Measurements from ENCODE around the gene NDUFS1.
"Not testable (repeated sequence)": the region's sequence is repeated elsewhere in the genome, so short reads cannot be mapped to it uniquely, and the experiment has no call there.

Gene NDUFS1

DNA sequence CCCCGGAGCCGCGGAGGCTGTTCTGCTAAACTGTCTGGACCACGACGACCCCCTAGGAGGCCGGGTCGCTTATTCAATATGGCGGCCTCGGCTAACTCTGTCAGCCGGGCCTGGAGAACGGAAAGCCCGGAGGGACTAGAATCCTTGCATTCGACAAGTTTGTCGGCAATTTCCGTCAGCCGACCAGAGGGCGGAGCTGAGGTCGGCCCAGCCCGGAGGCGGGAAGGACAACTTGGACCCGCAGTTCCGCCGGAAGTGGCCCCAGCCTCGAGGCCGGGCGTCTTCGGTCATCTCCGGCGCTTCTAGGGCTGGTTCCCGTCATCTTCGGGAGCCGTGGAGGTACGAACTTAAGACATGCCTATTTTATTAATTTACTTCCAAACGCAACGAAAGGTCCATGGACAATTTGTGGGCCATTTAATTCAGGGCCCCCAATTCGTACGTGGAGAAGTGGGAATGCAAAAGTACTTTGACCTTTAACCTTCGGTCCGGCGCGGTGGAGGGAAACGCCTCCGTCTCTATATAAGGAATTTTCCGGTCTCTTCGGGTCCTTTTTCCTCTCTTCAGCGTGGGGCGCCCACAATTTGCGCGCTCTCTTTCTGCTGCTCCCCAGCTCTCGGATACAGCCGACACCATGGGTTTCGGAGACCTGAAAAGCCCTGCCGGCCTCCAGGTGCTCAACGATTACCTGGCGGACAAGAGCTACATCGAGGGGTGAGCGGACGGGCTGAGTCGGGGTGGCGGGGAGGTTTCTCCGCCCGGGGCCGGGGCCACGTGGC, at the start of gene NDUFS1, which contains the start of gene EEF1B2:
Gene NDUFS1 (minus strand): TSS at position 99 of the 779 bp plus-strand sequence. CDS start 5,766 bp downstream, outside the sequence.
Gene EEF1B2 (plus strand): TSS at position 550 of the 779 bp plus-strand sequence. CDS start 85 bp downstream, at position 635.
- DNase-seq = peak; percentile 99

DNA sequence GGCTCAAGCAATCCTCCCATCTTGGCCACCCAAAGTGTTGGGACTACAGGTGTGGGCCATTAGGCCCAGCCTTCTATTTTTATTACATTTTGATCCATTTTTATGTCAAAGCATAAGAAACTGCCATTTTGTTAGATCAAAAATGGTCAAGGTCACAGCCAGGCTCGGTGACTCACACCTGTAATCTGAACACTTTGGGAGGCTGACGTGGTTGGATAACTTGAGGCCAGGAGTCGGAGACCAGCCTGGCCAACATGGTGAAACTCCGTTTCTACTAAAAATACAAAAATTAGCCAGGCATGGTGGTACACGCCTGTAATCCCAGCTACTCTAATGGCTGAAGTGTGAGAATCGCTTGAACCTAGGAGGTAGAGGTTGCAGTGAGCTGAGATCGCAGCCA, 49.7 kb upstream of the NDUFS1 start:
- DNase-seq = no peak

DNA sequence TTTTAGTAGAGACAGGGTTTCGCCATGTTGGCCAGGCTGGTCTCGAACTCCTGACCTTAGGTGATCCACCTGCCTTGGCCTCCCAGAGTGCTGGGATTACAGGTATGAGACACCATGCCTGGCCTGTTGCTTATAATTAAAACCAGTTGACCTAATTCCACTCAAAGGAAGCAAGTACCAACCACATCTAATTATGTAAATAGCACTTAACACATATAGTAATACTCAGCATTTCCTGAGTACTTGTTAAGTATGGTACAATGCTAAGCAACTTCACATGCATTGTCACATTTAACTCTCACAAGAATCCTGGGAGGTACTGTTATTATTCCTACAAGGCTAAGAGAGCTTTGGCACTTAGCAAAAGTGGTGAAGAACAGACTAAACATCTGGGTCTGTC, 48.1 kb upstream of the NDUFS1 start:
- DNase-seq = not testable (repeated sequence)

DNA sequence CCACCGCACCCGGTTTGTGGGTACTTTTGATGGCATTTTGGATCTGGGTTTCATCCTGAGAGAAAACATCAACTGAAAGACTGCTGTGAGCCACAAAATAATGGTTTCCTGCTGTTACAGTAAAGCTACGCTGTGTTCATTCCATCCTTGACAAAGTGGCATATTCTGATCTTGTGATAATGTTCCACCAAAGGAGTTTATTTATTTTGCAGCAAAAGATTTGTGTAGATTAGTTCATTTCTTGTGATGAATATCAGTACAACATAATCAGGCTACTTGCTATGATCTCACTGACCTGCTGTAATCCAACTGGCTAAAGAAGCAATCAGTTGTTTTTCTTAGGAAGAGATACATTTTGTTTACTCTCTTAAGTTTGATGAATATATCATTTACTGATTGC, 45.5 kb upstream of the NDUFS1 start:
- no peak for DNase-seq

DNA sequence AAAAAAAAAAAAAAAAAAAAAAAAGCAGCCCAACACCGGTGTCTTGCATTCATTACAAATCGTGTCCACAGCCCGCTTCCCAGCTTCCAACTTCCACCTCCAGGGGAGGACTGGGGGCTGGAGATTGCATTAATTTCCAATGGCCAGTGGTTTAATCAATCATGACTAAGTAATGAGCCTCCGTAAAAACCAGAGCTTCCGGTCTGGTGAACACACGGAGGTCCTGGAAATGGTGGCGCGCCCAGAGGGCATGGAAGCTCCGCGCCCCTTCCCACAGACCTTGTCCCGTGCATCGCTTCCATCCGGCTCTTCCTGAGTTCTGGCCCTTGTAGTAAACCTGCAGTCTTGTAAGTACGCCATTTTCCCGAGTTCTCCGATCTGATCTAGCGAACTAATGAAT, 44.1 kb upstream of the NDUFS1 start:
- no peak for DNase-seq

DNA sequence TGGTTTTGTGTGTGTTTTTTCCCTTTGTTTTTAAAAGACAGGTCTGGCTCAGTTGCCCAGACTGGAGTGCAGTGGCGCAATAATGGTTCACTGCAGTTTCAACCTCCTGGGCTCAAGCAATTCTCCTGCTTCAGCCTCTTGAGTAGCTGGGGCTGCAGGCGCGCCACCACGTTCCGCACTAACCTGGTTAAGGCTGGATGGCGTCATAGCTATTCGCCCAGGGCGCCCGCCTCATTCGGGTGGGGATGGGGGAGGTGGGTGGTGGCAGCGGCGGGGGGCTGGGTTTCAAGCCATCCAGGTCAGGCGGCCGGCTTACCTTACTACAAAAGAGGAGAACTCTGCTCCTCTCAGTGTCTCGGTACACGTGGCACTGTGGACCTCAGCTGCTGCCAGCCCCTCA, 43.2 kb upstream of the NDUFS1 start:
- no peak for DNase-seq

DNA sequence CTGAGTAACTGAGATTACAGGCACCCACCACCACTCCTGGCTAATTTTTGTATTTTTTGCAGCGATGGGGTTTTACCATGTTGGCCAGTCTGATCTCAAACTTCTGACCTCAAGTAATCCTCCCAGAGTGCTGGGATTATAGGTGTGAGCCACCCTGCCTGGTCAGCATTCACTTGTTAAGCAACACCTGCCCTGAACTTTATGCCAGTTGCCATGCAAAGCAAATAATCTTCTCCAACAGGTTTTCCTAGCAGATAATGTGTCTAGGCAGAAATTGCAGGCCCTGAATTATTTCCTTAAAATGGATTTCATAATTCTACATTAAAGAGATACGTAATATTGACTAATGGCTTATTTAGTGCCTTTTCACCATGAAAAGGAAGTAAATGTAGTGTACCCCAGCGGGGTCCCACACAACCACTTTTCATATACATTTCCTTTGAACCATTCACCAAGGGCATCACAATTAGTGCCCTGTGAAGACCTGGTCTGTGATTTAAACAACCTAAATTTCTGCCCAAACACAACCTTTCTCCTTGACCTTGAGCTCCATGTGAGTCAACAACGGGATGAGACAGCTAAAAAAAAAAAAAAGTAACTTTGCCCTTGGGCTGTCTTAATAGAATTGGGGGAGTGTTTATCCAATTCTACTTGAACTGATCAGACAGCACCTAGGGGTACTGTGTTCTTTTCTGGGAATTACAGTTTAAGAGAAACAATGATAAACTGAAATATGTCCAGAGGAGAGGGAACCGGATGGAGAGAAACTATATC, 42.0 kb upstream of the NDUFS1 start:
- DNase-seq = no peak

DNA sequence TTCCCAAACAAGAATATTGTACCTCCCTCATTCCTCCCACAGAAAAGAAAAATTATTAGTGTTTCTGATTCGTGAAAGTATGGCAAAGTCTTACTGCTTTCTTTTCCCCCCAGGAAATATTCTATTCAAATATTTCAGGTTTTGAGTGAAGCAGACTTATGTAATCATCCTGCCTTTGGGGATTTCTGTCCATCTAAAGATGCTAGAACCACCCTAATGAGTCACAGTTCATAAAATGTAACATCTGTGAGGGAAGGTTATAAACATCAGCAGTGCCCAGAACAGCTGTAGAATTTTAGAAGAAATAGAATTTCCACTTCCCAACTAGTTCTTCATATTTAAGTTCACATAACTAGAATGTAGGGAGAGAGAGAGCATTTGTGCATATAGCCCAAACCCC, 39.4 kb upstream of the NDUFS1 start:
- no peak for DNase-seq

DNA sequence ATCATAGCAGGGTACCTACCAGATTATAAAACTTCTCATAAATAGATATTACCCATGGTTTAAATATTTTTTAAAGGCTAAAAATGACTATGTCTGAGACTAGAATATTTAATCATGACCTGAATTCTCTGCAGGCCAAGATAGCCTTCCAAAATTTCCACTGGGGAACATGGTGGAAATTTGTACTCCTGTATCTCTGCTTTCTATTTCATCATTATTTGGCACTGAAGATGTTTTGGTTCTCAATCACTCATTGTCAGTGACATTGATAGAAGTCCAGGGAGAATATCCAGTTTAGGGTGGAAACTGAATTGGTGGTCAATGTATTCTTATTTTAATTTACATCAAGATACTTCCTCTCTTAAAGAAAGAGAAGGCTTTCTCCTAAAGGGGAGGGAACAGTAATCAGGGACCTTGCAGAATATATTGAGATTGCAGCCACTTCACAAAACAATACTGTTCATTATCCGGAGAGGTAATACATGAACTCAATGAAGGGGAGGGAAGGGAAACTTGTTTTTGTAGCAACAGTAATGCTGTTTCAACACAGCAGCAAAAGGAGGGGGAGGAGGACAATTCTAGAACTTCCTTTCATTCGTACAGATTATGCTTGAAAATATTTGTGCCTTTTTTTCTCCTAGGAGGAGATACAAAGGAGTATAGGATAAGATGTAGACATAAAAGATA, 34.6 kb upstream of the NDUFS1 start:
- no peak for DNase-seq

DNA sequence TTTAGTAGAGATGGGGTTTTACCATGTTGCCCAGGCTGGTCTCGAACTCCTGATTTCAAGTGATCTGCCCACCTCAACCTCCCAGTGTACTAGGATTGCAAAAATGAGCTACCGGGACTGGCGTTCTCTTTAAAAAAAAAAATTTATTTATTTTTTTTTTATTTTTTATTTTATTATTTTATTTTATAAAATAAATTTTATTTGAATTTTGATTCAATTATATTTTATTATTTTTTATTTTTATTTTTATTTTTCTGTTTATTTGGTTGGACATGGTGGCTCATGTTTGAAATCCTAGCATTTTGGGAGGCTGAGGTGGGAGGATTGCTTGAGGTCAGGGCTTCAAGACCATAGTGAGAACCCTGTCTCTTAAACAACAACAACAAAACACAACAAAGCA, 32.9 kb upstream of the NDUFS1 start:
- DNase-seq = no peak

DNA sequence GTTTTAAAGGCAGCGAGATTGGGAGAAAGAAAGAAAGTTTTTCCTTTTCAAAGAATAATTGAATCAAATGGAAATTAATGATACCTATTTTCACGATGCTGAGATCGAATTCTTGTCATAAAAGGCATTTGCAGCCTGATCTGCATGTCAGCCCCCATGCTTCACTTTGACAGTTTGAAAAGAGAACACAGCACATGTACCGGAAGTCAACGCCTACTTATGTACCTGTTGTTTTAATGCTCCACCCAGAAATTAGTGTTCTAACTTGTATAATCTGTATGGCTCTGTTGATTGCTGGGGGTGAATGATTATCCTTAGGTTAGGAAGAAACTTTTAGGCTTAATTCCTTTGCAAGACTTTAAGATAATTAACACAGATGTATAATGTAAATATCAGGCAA, 31.4 kb upstream of the NDUFS1 start:
- DNase-seq = no peak

DNA sequence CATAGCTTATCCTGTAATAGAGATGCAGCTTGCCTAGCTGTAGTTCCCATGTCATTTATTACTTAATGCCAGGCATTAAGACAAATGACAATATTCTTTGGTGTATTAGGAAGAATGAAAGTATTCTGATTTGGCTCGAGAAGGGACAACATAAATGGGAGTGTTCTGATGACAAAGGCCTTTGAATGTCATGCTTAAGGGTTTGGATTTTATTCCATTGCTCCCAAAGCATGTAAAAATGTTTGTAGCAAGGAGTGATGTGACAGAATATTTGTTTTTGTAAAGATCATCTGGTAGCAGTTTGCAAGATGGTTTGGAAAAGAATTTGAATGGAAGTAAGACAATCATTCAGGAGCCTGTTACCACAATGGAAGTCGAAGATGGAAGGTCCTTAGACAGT, 30.9 kb upstream of the NDUFS1 start:
- DNase-seq = no peak

DNA sequence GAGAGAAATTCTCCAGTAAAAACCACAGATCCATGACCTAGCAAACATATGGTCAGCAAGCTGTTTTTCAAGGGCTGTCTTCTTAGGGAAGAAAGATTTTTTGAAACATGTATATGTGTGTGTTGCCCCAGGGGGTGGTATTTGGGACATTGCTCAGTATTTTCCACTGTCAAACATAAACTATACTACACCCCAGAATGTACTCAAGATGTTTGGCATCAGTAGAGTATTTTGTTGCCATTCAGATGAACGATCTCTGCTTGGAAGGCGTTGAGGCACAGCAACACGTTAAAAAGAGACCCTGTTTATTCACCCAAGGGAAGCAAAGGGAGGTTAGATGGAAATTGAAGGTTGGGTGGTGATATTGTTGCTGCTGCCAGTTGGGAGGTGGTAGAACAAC, 30.4 kb upstream of the NDUFS1 start:
- DNase-seq = no peak

DNA sequence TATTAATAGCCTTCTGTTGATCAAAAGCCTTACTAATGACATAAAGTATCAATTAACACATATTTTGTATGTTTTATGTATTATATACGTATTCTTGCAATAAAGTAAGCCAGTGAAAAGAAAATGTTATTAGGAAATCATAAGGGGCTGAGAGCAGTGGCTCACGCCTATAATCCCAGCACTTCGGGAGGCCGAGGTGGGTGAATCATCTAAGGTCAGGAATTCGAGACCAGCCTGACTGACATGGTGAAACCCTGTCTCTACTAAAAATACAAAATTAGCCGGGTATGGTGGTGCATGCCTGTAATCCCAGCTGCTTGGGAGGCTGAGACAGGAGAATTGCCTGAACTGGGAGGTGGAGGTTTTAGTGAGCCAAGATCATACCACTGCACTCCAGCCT, 22.3 kb upstream of the NDUFS1 start:
- not testable (repeated sequence) for DNase-seq

DNA sequence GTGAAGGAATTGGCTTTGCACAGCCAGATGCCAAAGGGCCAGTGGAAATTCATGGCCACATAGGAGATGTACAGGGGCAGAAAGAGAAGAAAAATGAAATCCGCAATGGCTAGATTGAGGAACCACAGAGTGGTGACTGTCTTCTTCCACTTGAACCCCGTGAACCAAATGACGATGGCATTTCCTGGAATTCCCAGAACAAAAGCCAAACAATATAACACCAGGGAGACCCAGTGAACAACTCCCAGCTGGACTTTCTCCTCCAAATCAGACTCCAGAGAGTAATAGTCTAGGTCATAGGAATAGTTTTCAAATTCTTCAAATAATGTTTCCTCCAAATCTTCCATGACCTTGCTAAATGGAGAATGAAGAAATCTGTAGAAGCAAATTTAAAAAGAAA, 17.7 kb upstream of the NDUFS1 start:
- DNase-seq = no peak

DNA sequence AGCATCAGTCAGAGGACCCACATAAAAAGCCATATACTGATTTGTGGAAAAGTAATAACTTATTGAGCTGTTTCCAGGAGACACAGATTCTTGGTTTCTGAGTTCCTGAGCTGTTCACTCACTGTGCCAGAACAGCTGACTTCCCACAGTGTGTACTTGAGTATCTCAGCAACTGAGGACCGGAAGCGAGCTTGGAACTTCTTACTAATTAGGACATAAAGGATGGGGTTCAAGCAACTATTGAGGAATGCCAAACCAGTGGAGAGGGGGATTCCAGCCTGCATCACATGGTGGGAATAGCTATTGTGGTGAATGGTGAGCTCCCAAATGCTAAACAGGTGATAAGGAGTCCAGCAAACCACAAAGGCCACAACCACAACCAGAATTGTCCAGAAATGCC, 16.9 kb upstream of the NDUFS1 start:
- DNase-seq = no peak

DNA sequence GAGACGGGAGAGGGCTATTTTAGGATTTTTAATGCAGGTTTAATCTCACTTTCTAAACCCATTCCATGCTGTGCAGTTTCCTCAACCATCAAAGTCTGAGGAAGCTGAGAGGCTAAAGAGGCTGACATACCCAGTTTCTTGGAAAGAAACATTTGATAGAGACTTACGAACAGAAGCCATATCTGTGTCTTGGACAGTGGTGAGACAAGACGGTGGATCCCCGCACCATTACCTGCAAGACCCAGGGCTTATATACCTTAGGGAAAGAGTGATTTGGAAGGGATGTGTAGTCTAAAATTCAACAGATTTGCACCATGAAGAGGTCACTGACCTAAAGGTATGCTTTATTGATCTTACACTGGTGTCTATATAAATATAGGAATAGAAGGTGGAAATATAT, 13.9 kb upstream of the NDUFS1 start:
- no peak for DNase-seq

DNA sequence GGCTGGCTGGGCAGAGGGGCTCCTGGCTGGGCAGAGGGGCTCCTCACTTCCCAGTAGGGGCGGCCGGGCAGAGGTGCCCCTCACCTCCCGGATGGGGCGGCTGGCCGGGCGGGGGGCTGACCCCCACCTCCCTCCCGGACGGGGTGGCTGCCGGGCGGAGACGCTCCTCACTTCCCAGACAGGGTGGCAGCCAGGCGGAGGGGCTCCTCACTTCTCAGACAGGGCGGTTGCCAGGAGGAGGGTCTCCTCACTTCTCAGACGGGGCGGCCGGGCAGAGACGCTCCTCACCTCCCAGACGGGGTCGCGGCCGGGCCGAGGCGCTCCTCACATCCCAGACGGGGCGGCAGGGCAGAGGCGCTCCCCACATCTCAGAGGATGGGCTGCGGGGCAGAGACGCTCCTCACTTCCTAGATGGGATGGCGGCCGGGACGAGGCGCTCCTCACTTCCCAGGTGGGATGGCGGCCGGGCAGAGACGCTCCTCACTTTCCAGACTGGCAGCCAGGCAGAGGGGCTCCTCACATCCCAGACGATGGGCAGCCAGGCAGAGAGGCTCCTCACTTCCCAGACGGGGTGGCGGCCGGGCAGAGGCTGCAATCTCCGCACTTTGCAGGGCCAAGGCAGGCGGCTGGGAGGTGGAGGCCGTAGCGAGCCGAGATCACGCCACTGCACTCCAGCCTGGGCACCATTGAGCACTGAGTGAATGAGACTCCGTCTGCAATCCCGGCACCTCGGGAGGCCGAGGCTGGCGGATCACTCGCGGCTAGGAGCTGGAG, 12.6 kb upstream of the NDUFS1 start:
- DNase-seq = not testable (repeated sequence)

DNA sequence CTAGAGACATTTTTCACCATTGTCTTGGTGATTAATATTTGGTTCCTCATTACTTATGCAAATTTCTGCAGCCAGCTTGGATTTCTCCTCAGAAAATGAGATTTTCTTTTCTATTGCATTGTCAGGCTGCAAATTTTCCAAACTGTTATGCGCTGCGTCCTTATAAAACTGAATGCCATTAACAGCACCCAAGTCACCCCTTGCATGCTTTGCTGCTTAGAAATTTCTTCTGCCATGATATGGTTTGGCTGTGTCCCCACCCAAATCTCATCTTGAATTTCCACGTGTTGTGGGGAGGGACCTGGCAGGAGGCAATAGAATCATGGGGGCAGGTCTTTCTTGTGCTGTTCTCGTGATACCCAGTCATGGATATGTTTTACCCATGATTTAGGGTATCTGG, 9.0 kb upstream of the NDUFS1 start:
- not testable (repeated sequence) for DNase-seq

DNA sequence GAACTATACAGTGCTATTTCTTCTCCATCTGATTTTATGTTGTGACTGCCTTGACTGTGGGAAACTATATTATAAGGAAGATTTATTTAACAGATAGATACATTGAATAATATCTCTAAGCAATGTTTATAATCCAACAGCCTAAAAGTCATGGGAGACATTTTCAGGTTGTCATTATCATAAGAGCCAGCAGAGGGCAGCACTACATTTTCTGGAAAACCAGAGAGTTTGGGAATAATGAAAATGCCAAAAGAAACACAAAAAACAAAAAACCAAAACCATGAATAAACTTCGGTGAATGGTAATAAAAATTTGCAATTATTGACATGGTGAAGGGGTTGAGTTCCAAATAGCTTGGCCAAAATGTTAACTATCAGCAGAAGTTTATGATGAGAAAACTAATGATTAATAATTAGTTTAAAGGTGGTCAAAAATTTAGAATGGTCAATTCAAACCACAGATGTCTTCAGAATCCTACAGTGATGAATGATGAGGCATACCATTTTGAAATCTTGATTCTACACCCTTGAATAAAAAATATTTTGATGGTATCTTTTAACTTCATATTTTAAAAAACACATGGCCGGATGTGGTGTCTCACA, 5.1 kb upstream of the NDUFS1 start:
- DNase-seq = peak; percentile 52

DNA sequence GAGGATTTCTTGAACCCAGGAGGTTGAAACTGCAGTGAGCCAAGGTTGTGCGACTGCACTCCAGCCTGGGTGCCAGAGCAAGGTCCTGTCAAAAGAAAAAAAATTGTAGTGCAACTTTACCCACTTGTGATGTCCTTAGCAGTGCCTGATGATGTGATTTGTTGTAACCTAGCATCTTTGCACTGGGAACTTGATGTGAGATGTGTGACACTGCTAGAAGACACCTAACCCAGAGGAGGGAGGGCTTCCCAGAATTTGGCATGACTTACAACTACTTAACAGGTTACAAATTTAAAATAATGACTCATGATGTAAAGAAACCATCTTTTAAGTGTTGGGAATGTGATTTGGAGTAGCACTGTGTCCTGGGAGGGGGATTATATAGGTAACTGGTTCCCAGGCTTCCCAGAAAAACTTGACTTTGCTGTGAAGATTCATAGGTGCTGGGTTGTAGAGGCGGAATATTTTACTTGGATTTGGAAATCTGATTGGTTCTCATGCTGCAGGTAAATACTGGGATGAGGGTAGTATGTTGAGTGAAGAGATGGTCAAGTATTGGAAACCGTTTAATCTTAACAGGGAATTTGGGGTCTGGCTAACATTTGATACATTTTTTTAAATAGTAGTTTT, 4.1 kb upstream of the NDUFS1 start:
- DNase-seq = peak; percentile 12

DNA sequence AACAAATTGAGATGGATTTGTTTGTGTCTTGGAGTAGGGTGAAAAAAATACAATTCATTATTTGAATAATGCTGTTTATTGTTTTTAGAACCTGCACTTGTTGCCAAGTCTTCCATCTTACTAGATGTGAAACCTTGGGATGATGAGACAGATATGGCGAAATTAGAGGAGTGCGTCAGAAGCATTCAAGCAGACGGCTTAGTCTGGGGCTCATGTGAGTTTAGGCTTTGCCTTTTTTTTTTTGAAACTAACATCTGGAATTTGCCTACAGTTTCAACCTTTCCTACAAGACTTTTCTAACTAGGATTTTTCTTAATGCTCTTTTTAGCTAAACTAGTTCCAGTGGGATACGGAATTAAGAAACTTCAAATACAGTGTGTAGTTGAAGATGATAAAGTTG, 3.2 kb upstream of the NDUFS1 start:
- not testable (repeated sequence) for DNase-seq
